HG02798 (cell line): ENCODE data around the gene TMEM209.
A peak's percentile ranks its signal among the peaks of the same experiment; 100 is the strongest.

Experiments used
- ATAC-seq: cut with Tn5 transposase; IDR thresholded peaks from one replicate; pipeline ENCODE4 v1.9.1; 2021; ENCODE audit warnings: mild to moderate bottlenecking; ENCODE audit not compliant: unreplicated experiment, poor library complexity

TMEM209 gene

DNA sequence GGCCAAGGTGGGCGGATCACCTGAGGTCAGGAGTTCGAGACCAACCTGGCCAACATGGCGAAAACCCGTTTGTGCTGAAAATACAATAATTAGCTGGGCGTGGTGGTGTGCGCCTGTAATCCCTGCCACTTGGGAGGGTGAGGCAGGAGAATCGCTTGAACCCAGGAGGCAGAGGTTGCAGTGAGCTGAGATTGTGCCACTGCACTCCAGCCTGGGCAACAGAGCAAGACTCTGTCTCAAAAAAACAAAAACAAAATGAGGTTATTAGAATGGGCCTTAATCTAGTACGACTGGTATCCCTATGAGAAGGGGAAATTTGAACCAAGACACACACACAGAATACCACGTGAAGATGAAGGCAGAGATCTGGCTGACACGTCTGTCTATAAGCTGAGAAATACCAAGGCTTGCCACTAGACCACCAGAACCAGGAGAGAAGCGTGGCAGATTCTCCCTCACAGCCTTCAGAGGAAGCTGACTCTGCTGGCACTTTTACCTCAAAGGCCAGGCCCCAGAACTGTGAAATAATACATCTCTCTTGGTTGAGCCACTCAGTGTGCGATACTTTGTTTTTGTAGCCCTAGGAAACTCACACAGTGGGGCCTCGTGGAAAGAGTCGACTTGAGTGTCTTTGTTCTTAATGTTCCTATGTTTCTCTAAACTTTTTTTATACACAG, 59.6 kb downstream of the TMEM209 start:
- ATAC-seq = no peak

DNA sequence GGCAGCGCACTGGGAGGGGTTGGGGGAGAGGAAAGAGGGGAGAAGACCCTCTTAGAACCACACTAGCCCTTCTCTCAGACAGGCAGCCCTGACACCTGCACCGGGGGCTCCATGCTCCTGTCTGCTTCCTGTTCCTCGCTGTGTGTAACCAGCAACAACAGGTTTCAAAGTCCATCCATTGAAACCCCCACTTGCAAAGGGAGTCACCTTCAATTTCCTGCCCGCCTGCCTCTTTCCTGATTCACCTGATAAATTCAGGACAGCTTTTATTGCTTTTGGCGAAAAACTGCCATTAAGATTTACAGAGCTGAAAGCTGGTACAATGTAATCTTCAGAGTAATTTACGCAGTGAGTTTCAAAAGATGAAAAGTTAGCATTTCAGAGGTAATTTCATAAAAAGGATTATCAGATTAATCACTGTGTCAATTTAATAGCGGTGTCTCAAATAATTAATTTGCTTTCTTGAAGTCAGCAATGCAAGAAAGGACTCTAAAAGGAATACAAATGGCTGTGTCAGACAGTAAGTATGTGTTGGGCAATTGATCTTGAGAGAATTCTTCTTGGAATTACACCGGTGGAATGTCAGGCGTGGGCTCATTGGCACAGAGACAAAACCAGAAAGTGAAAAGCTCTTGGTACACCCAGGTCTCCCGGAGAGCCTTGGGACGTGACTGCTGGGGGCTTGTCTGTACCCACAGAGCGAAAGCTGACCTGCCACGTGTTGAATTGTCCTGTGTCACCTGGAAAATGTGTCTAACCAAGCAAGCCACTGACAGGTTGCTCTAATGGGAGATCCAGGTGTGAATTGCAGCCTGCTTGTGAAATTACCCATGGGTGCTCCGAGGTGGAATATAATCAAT, 60.7 kb downstream of the TMEM209 start:
- no peak for ATAC-seq

DNA sequence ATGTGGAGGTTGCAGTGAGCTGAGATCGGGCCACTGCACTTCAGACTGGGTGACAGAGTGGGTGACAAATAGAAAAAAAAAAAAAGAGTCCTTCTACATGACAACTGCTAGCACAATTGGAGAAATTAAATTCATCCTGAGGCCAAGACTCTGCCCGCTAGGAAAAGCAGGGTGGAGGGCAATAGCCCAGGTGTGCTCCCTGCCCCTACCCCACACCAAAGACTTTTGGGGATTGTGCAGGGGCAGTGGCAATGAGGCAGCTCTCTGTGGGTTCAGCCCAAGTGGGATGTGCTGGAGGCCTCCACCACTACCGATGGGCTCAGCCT, 61.3 kb downstream of the TMEM209 start:
- no peak for ATAC-seq

DNA sequence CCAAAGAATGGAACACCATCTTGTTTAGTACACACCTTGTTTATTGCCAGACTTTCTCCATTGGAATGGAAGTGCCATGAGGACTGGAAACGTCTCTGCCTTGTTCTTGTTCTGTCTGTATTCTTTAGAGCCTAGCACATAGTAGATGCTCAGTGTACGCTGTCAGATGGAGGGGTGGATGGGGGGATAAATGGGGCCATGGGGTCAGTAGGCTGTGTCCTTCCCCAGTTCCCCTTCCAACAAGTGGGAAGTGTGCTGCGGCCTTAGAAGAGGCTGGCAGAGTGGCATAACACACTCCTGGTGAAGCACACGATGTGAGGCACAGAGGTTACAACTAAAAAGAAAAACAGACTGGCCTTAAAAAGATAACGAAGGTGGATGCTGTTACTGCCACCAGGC, 61.9 kb downstream of the TMEM209 start:
- ATAC-seq = no peak

DNA sequence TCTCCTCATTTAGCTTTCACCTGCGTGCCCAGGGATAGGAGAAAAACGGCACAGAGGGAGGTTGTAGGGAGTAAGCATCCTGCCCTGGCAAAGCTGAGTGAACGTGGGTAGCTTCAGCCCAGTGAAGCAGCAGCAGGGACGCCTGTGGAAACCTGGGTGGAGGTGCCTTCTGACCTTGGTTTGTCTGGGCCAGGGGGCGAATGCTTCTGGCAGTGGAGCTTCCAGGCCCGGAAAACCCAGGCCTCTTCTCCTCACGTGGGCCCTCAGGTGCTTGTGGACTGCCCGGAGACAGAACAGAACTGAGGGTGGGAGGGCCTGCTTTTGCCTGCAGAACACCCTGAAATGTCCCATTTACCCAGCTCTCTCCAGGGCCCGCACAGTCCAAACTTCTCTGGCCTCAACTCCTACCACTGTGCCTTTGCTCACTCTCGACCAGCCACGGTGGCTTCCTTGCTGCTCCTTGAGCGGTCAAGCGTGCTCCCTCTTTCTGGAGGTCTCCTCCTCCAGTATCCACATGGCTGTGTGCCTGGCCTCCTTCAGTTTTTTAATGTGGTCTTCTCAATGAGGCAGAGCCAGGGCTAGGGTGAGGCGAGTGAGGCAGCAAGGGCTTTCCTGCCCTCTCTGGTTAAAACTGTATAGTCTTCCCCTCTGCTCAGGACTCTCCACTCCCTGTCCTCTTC, 62.4 kb downstream of the TMEM209 start:
- no peak for ATAC-seq

DNA sequence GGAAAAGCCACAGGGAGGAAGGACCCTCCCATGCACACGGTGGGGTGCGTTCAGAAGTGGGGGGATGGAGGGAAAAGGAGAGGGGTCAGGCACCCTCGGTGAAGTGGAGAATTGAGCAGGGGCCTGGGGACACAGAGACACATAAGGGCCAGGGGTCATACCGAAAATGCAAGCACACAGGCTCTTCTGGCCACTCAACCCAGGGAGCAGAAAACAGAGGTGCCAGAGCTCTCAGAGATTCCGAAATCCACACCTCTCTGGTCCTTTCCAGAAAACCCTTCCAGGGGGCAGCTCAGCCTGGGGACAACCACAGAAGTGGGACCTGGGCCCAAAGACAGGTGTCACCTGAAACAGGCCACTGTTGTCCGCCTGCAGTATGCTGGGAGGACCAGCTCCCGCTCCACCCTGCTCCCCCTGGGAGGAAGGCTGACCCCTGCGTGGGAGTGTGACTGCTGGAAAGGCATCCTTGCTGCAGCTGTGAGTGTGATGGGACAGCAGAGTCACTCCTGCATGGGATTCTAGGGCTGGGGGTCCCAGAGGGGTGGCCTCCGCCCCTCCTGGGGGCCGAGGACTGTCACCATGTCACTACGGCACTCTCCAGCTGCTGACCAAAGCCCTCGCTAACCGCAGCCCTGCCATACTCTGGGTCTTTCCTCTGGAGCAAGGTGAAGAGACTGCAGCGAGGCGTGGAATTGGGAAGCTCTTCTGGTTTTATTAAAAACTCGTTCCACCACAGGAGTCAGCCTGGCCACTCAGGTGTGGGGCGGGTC, 63.1 kb downstream of the TMEM209 start:
- no peak for ATAC-seq

DNA sequence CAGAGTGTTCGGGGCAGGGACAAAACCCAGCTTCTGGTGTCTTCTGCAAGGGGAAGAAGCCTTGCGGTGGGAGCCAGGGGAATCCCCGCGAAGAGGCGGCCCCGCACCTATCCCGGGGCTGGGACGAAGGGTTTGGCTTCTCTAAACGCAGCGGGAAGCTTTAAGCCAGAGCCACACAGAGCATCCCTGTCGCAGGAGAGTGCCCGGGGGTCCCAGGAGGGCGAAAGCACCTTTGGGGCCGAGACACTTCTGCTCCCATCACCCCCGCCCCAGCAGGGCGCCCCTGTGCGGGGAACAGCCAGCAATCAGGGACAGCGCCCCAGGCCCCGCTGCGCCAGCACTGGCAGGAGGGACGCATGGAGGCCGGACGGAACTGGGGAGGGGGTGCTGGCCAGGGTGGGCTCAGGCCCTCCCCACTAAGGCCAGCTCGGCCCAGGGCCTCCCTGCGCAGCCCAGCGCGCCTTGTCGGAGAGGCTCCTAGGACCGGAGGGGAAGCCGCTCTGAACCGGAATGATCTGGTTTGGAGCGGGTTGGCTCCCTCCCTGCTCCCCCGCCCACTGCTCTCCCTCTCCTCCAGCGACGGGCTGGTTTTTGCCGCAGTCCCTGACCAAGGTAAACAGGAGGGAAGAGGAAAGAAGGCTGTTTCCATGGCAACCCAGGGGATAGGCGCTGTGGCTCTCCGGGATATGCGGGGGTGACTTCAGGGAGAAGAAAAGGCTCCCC, 63.9 kb downstream of the TMEM209 start:
- ATAC-seq = peak; percentile 44

DNA sequence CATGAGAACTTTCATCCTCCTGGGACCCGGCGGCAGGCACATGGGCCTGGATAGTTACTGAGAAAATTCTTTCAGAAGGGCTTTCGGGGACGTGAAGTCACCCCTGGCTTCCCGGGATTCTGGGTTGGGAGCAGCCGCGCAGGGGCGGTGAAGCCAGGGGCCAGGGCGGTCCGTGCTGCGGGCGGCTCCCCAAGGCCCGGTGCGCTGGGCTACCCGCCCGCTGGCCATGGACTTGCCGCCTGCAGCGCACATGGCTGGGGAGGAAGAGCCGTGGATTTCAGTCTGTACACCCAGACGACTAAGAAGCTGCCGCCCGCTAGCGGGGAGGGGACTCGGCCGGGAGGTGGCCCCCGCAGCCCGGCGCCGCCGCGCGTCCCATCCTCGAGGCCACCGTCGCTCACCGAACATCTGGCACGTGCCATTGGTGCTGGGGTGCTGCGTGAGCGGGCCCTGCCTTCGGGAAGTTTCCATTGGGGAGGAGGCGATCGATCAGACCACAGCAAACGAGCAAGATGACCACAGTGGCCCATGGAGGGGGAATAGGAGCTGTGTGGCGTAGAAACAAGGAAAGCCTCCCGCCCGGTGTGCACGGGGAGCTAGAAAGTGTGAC, 64.5 kb downstream of the TMEM209 start:
- no peak for ATAC-seq

DNA sequence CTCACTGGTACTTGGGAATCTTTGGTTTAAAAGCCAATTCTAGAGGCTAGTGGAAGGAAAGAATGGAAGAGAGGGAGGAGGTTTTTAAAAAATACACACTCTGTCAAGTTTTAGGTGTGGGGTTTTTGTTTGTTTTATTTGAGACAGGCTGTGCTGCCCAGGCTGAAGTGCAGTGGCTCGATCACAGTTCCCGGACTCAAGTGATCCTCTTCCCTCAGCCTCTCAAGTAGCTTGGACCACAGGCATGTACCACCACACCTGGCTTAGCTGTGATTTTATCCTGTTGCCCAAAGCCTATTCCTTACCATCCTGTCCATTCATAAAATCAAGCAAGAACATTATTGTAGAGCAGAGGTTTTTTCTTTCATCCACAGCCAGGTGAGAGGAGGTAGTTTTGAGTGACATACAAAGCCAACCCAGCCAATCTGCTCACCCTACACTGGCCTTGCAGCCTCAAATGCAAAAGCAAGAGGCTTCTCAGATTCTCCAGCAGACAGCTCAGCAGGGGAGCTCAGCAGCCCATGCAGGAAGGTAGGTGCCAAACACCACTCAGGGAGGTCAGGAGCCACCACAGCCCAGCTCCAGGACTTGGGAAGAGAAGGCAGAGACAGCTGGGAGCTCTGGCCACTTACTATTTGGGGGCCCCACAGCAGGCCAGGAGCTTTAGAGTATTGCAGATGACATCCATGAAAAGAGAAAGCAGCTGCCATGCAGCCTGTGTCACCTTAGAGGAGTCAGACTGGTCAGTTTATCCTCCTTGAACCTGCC, 65.8 kb downstream of the TMEM209 start:
- no peak for ATAC-seq

DNA sequence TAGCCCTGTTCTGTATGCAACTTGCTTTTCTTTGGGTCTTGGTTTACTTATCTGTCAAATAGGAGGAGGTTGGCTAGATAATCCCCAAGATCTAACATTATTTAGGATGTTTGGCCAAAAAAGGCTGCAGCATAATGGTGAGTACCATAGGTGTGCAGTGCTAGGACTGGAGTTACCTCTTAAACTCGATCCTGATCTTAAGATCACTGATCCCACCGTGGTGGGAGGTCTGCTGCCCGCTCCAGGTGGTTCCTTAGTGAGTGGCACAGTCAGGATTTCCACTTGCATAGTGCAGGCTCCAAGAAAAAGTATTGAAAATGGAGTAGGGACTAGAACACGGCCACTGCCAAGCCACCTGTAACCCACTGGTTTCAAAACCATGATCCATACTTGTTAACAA, 68.0 kb downstream of the TMEM209 start:
- ATAC-seq = no peak

DNA sequence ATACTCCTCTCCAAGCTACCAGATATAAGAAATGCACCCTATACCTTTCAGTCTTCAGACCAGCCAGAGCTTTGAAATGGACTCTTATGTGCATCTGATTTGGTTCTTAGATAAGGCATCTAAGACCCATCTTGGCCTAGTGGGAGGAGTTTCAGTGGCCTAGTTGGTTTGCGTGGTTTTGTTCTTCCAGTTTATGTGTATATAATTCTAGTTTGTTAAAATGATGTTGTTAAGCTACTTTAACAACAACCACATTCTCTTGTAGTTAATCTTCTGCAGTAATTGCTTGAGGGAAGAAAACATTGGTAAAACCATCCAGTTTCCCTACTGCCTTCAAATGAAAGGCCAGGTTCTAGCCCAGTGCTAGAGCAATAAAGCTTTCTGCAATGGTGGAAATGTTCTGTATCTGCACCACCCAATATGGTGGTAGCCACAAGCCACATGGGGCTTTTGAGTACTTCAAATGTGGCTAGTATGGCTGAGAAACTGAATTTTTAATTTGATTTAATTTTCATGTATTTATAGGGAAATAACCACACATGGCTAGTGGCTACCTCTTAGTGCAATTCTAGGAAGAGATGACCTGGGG, 68.5 kb downstream of the TMEM209 start:
- no peak for ATAC-seq

DNA sequence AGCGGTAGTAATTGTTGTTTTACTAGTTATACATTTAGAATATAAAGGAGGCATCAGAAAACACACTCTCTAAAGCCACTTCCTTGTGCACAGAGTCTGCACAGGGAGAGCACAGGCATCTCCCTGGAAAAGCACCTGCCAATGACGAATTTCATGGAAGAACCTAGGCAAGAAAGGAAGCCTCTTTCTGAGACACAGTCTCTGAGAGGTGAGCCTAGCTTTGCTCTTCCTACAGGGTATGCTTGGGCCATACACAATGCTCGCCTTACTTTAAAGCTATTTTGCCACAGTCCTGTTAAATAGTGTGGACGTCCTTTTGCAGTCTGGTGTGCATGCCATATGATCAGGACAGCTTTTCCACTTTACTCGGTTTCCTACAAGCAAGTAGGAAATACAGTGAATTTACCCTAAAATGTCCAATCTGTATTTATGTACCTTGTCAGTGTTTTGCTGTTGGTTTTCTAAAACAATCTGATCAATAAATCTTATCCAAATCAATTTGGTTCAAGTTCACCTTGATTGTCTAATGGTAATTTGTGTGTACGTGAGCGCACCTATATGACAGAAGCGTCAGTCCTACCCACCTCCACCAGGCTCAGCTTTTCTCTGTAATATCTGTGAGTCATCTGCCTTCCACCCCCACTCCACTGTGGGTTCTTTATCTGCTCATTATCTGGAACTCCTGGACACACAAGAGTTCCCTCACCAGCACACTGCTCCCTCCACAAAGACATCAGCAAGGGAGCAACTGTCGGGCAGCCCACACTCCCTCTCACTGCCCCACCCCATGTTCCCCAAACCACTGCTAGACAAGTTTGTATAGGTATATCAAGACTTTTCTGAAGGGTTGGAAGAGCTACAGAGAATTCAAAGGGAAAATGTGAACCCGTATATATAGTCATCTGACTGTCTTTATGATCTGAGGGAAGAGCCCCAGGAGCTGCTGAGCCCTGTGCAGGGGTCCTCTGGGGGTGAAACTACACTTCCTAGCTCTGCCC, 69.7 kb downstream of the TMEM209 start:
- ATAC-seq = no peak

DNA sequence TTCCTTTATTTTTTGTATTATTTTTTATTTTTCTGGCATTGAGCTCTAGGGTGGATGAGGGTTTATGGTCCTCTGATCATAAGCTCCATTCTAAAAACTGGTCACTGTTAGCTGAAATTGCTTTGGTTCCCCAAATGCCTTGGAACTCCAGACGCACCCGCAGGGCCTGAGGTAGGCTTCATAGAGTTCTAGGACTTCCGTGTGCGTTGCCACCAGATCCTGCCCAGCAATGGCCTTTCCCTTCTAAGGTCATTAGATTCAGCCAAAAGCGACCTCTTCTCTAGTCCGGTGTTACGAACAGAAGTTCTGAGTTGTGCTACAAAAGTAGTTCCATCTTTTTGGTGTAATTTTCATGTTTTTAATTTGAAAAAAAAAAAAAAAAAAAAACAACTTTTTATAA, 70.5 kb downstream of the TMEM209 start:
- no peak for ATAC-seq

DNA sequence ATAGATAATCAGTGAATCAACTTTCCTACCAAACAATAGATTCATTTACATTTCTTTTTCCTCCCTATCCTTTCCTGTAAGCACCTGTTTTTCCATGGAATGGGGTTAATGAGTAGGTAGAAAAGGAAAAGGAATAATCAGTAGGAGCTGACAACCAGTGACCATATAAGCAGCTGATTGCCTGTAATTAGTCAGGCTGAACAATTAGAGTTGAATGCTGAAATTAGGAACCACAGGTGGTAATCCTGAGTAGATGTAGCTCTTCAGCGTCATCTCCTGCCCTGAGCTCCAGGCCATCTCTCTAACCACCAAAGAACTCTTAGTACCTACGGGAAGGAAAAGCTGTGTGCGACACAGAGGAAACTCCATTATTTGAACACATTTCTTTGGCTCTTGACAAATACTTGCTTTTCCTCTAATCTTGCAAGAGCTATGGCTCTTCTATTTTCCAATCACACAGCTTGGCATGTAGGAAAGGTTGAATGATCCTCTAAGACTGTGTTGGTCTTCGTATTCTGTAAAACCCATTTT, 71.0 kb downstream of the TMEM209 start:
- no peak for ATAC-seq

DNA sequence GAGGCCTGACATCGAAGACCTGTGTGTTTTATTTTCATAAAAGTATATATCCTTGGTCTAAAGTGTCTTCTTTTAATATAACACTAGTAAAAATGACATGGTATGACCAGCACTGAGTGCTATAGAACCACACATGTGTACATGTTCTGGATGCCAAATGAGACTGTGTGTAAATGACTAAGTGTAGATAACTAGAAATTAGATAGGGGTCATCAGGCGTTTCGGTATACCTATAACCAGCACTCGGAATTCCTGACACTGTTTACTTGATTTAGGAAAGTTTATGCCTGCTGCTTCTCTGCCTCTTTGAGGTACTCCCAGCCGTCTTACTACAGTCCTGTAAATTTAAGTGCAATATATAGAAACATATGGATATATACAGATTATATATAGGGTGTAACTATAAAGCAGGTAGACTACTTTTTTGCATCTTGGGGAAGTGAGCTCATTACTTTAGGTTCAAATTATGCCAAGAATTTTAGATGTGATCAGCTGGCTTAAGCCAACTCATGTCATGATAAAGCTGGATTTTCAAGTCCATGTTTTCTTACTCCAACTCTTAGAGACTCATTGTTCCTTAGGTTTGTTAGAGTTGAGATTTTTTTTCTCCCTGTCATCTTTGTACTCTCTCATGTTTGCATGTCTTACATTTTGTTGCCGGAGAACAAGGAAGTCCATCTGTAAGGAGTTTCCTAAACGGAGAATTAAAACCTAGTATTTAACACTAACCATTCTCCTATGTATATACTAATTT, 72.0 kb downstream of the TMEM209 start:
- no peak for ATAC-seq
